Smooth muscle cell (in vitro differentiated cells): ENCODE data around the gene RABEP2. TPM values are rescaled to one million over a fixed set of nuclear protein-coding genes. Genes with fewer than 3 reads are reported as not detected.

Experiments
- DNase-seq: peaks from one replicate; lab custom pipeline; 2025; ENCODE audit not compliant: unreplicated experiment; lab: John Stamatoyannopoulos, UW
- H2AFZ ChIP-seq: fragments of 200-600 bp; sonication (generic); 2 replicates; pipeline ENCODE4 v1.6.0; 2016; ENCODE audit warnings: antibody characterized with exemption, low read depth, mild to moderate bottlenecking
- H3F3A ChIP-seq: fragments of 200-600 bp; sonication (generic); 2 replicates; pipeline ENCODE4 v1.6.0; 2017; ENCODE audit warnings: antibody characterized with exemption, low read depth
- H3K27ac ChIP-seq: fragments of 200-600 bp; sonication (generic); 2 replicates; pipeline ENCODE4 v1.5.1; 2016; ENCODE audit warnings: low read depth, mild to moderate bottlenecking
- H3K27me3 ChIP-seq: fragments of 200-600 bp; sonication (generic); 2 replicates; pipeline ENCODE4 v1.6.1; 2016; ENCODE audit warnings: low read depth, mild to moderate bottlenecking
- H3K36me3 ChIP-seq: fragments of 200-600 bp; sonication (generic); 2 replicates; pipeline ENCODE4 v1.5.1; 2016; ENCODE audit warnings: low read depth
- H3K4me1 ChIP-seq: fragments of 200-600 bp; sonication (generic); 2 replicates; pipeline ENCODE4 v1.5.1; 2016; ENCODE audit warnings: low read depth
- H3K4me2 ChIP-seq: fragments of 200-600 bp; sonication (generic); 2 replicates; pipeline ENCODE4 v1.6.0; 2016; ENCODE audit warnings: mild to moderate bottlenecking
- H3K4me3 ChIP-seq: fragments of 200-600 bp; sonication (generic); 2 replicates; pipeline ENCODE4 v1.5.1; 2016; ENCODE audit warnings: mild to moderate bottlenecking
- H3K79me2 ChIP-seq: fragments of 200-600 bp; sonication (generic); 2 replicates; pipeline ENCODE4 v1.6.0; 2016; ENCODE audit warnings: low read depth, mild to moderate bottlenecking
- H3K9ac ChIP-seq: fragments of 200-600 bp; sonication (generic); 2 replicates; pipeline ENCODE4 v1.6.0; 2016; ENCODE audit warnings: low read depth
- H3K9me3 ChIP-seq: fragments of 200-600 bp; sonication (generic); replicated peaks from 2 replicates; pipeline ENCODE4 v1.5.1; 2016; ENCODE audit warnings: low read depth
- H4K20me1 ChIP-seq: fragments of 200-600 bp; sonication (generic); 2 replicates; pipeline ENCODE4 v1.6.0; 2016; ENCODE audit warnings: low read depth
- CTCF ChIP-seq: fragments of 200-600 bp; sonication (generic); IDR thresholded peaks from 2 replicates; pipeline ENCODE4 v1.5.1; 2017; ENCODE audit warnings: borderline replicate concordance, mild to moderate bottlenecking, antibody characterized with exemption; ENCODE audit not compliant: insufficient read depth, poor library complexity, severe bottlenecking
- WGBS: methylation state at CpG from one replicate; pipeline ENCODE4 v1.1.7; 2016; ENCODE audit warnings: low lambda C conversion rate; 5-methylcytosine and 5-hydroxymethylcytosine counted together
- polyA plus RNA-seq: library from polyadenylated mRNA; unstranded; fragments of >200 nt; fragmentation: Nextera tagmentation; extraction: Ambion mirVana; gene quantifications from 2 replicates; pipeline ENCODE4 v1.2.1, GENCODE V29; 2016
- total RNA-seq: library from RNA; depleted of rRNA; stranded (reverse); fragments of >200 nt; gene quantifications from 2 replicates; pipeline ENCODE4 v1.2.3, GENCODE V29; 2014

The RABEP2 gene
- total and polyA plus RNA-seq, 2 experiments from 2014 or later, result 14.7 to 16.6 TPM

GRCh38 chr16:28905800-28906372, 19.2 kb downstream of the RABEP2 start:
- Histone ChIP-seq H3K27ac (no peak overlapping the region), H2AFZ (no peak overlapping the region), H3K4me2 (no peak overlapping the region), H3K4me1 (no peaks in the 10 kb centered on the region), H3K9ac (no peak overlapping the region), H3F3A (no peaks in the 10 kb centered on the region), H3K27me3 (no peaks in the 10 kb centered on the region), H3K4me3 (no peak overlapping the region), H3K79me2 (no peaks in the 10 kb centered on the region), H3K36me3 (no peaks in the 10 kb centered on the region), H4K20me1 (no peaks in the 10 kb centered on the region), H3K9me3 (no peaks in the 10 kb centered on the region)
- DNase-seq, result no peak
- no peak for TF ChIP-seq CTCF
- 92% methylated on average over 19 of the region's 24 CpGs for WGBS

GRCh38 chr16:28905229-28905754, 19.7 kb downstream of the RABEP2 start:
- Histone ChIP-seq H3K79me2 (no peaks in the 10 kb centered on the region), H3K4me2 (no peak overlapping the region), H3K4me1 (no peaks in the 10 kb centered on the region), H3K9me3 (no peaks in the 10 kb centered on the region), H3K36me3 (no peaks in the 10 kb centered on the region), H2AFZ (no peak overlapping the region), H3K4me3 (no peak overlapping the region), H3F3A (no peaks in the 10 kb centered on the region), H3K9ac (no peak overlapping the region), H3K27me3 (no peaks in the 10 kb centered on the region), H3K27ac (no peak overlapping the region), H4K20me1 (no peaks in the 10 kb centered on the region)
- 98% methylated on average over 9 of the region's 9 CpGs for WGBS
- no peak for TF ChIP-seq CTCF
- no peak for DNase-seq

GRCh38 chr16:28904828-28905227, 20.2 kb downstream of the RABEP2 start:
- TF ChIP-seq CTCF, result no peak
- Histone ChIP-seq H3K4me2 (no peak overlapping the region), H3K27me3 (no peaks in the 10 kb centered on the region), H3K9ac (no peak overlapping the region), H4K20me1 (no peaks in the 10 kb centered on the region), H3K4me3 (no peak overlapping the region), H3K36me3 (no peaks in the 10 kb centered on the region), H3K9me3 (no peaks in the 10 kb centered on the region), H3F3A (no peaks in the 10 kb centered on the region), H2AFZ (no peak overlapping the region), H3K27ac (no peak overlapping the region), H3K79me2 (no peaks in the 10 kb centered on the region), H3K4me1 (no peaks in the 10 kb centered on the region)
- DNase-seq, result no peak
- 93% methylated on average over 16 of the region's 16 CpGs for WGBS

- no peaks in the 10 kb centered on the region for H3K9me3 ChIP-seq
- H3K79me2 ChIP-seq, result no peaks in the 10 kb centered on the region
- H3K4me2 ChIP-seq, result no peak overlapping the region
- DNase-seq, result no peak
- H4K20me1 ChIP-seq, result no peaks in the 10 kb centered on the region
- no peak overlapping the region for H2AFZ ChIP-seq
- TF ChIP-seq CTCF, result no peak
- no peaks in the 10 kb centered on the region for H3K36me3 ChIP-seq
- H3K4me3 ChIP-seq, result no peak overlapping the region
- H3K27me3 ChIP-seq, result no peaks in the 10 kb centered on the region
- H3K9ac ChIP-seq, result no peak overlapping the region
- H3F3A ChIP-seq, result no peaks in the 10 kb centered on the region
- H3K4me1 ChIP-seq, result no peaks in the 10 kb centered on the region
- no peak overlapping the region for H3K27ac ChIP-seq
- 95% methylated on average over 14 of the region's 14 CpGs for WGBS
Observed at GRCh38 chr16:28904363-28904762, 20.7 kb downstream of the RABEP2 start.
